GM19328 (cell line): ENCODE data around the gene PLEKHF1.
"Not testable (repeated sequence)": the region's sequence is repeated elsewhere in the genome, so short reads cannot be mapped to it uniquely, and the experiment has no call there.

Source experiments
- ATAC-seq: cut with Tn5 transposase; IDR thresholded peaks from one replicate; pipeline ENCODE4 v1.9.1; 2021; ENCODE audit warnings: mild to moderate bottlenecking, moderate library complexity; ENCODE audit not compliant: unreplicated experiment

PLEKHF1 gene

DNA sequence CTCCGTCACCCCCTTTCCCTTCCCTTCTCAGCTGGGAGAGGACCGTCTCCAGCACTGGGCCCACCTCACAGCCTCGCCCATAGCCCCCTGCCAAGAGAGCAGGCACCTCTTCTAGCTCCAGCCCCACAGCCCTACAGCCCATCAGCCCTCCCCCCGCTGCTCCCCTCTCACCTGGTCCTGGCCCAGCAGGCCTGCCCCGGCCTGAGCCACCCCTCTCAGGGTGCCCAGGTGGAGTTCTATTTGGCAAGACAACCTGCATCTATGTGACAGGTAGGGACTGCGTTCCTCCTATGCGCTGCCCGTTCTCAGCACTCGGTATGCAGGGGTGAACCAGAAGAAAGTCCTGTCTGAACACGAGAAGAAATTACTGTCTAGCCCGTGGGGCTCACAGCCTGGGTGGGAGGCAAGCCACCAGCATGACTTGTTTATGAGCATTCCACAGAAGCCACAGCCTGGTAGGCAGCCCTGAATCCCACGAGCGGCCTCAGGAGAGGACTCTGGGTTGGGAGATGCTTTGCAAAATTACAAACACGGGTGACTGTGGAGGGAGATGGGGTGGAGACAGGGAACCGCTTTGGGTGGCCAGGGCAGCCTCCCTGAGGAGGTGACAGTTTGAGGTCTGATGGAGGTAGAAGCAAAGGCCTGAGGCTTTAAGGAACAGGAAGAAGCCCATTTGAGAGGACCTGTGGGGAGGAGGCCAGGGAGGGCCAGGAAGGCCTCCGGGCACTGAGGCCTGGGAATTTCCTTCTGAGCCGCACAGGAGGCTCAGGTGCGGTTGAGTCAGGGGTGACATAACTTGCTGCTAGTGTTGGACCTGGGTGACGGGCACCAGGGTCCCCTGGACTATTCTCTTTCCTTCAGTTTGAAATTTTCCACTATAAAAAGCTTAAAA is 1.2 kb upstream of the PLEKHF1 start:
- ATAC-seq: no peak

DNA sequence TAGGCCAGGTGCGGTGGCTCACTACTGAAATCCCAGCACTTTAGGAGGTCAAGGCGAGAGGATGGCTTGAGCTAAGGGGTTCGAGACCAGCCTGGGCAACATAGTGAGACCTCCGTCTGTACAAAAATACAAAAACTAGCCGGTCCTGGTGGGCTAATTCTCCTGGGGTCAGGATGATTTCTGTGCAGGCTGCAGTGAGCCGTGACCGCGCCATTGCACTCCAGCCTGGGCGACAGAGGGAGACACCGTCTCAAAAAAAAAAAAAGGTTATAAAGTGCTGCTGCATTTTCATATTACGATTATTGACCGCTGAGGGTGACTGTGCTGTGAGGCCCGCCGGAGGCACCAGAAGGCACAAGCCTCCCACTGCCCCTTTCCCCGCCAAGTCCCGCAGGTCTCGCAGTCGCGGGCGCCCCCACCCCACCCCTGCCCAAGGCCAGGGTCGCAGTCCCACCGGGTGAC is 477 bp upstream of the PLEKHF1 start:
- no peak for ATAC-seq

DNA sequence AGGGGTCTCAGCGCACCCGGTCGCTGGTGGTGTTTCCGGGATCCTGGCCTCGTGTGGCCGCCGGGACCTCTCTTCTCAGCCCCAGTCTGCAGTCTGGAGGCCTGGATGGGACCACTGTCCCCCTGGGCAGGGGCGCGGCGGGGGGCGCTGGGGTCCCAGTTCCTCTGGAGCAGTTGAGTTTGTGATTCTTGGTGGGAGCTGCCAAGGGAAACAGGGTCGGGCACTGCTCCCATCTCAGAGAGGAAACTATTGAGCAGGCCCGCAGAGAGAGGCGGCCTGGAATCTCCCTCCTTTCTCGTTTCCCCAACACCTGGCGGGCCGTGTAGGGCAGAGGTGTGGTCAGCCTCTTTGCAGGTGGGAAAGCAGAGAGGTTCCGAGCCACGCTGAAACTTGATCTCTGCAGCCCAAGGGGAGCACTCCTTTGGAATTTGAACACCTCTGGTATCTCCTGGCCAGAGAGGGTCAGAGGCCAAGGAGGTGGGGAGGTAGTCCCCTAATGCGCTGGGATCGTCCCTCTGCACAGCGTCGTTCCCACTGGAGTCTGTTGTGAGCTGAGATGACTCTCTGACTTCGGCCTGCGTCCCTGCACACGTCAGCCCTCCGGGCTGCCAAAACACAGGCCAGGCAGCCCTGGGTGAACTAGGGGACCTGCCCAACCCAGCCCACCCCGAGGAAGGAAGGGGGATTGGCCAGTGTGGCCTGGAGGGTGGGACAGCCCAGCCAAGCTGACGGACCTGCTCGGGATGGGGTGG is 741 bp downstream of the PLEKHF1 start:
- no peak for ATAC-seq

DNA sequence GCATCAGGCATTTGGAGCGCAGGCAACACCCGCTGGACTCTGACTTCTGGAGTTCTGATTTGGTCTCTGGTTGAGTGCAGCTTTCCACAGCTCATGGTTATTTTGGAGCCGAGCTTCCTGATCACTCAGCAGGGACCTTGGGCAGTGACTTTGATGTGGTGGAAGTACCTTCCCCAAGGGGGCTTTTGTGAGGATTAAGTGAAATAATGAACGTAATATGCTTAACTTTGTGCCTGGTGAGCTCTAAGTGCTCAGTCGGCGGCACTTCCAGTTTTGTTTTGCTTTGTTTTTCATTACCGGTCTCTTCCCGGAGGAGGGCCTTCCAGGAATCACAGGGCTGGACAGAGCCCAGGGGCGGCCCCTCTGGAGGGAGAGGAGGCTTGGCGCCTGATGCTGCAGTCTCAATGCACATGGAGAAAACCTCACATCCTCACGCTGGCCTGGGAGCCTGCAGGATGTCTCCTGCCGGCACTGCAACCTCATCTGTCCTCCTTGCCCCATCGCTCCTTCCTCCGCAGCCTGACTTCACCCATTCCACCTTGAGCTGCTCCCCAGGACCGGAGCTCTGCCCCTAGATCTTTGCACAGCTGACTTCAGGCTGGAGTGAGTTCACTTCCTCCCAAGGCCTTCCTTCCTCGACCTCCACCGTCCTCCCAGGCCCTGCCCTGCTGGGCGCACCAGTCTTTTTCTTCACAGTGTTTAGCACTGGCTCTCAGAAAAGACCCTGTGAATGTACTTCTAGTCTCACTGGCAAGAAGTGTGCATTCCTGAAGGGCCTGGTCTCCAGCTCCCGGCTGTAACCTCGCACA is 1.5 kb downstream of the PLEKHF1 start:
- no peak for ATAC-seq

DNA sequence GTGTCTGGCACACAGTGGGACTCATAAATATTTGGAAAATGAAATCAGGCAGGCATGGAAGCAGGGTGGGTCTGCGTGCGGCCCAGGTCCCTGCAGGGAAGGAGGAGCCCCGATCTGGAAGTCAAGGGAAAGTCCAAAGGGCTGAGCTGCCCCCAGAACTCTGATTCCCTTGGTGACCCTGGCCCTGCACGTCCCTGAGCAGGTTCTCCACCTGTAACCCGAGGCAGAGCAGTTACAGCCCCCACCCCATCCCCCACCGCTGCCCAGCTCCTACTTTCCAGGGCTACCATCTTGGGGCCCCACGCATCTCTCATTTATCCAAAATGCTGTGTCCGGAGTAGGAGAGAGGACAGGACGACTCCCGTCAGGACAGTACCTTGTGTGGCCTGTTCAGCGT is 2.1 kb downstream of the PLEKHF1 start:
- ATAC-seq: no peak

DNA sequence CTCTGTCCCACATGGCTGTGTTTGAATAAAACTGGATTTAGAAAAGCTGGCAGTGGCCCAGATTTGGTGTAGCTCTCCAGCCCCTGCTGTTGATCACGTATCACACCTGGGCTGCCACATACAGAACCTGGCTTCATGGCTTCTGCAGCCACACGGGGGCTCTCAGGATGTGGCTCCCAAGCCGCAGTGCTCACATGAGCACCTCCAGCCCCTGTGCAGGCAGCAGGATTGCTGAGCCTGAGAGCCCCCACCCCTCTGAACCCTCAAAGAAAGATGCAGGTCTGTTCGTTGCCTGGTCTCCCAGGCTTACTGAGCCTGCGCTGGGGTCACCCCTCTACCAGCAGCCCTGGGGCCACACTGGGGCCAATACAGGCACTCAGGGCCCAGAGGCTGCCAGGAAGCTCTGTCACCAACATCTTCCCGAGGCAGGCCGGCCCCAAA is 2.7 kb downstream of the PLEKHF1 start:
- no peak for ATAC-seq

DNA sequence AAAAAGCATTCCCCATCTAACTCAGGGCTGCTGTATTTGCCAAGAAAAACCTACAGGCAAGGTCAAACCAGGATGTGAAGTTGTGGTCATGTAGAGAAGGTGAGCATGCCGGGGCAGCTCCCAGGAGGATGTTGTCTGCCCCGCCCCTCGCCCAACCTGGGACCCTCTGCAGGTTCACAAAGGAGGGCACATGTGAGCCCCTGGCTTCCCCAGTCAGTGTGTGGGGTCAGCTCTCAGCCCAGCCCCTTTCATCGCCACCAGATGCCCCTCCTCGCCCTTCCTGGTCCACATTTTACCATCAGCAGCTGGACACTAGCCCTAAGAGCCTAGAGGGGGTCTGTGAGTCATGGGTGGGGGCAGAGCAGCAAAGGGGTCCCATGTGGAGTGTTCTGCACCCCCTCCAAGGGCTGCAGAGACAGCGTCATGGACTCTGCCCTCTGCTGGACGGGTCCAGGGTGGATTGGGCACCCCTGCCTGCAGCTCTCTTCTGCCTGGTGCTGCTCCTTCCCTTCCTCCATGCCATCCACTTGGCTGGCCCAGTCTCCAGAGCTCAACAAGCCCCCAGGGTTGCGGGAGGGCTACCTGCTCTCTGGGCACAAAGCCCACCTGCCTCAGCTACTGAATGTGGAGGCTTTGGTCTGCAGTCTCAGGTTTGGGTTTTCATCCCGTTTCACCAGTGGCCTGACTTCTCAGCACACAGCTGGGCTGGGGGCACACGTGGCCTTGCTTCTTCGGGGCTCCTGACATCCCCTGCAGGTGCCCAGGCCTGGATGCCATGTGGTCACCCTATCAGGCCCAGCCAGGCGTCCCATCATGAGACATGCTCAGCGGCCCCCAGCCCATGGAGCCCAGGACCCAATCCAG is 3.7 kb downstream of the PLEKHF1 start:
- no peak for ATAC-seq

DNA sequence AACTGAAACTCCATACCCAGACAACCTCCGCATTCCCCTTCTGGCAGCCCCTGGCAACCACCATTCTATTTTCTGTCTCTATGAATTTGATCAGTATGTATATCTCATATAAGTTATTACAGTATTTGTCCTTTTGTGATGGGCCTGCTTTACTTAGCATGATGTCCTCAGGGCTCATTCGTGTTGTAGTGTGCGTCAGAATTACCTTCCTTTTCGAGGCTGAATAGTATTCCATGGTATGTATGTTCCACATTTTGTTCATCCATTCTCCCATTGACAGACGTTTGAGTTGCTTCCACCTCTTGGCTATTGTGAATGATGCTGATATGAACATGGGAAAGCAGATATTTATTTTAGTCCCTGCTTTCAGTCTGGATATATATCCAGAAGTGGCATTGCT is 5.0 kb downstream of the PLEKHF1 start:
- ATAC-seq: no peak

DNA sequence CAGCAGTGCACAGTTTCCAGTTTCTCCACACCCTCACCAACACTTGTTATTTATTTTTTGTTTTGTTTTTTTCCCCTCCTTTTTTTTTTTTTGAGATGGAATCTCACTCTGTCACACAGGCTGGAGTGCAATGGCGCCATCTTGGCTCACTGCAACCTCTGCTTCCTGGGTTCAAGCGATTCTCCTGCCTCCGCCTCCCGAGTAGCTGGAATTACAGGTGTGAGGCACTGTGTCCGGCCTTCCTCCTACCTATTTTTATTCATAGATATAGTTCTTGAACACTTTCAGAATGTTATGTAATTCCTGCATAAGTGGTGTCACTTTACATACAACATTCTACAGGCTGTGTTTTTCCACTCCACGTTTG is 5.7 kb downstream of the PLEKHF1 start:
- ATAC-seq: not testable (repeated sequence)

DNA sequence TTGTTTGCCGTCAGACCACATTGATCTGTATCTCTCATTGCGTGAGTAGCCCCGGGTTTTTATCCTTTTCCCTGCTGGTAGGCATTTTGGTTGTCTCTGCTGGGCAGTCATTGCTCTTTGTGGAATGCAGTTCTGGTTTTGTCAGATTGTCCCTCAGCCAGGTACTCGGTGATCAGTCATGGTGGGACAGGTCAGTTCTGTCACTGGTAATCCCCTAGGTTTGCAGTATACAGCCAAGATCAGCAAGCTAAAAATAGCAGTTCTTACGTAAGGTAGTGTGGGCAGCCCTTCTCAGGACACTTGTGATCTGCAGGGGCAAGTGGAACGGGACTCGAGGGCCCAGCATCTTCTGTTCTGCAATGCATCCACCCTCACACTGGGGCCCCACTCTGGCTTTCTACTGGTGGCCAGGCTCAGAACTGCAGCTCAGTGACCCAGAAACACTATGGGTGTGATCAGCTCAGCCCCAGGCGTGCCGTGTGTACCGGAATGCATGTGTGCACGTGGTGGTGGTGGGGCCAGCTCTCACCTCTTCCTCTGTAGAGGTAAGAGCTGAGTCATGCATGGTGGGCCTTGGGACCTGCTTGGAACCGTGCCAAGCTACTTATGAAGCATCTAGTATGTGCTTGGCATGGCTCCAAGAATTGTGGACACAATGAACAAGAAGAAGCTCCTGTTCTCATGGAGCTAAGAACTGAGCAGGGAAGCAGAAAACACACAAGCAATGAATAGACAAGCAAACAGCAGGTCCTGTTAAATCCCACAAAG is 6.3 kb downstream of the PLEKHF1 start:
- peak; percentile 68 for ATAC-seq

DNA sequence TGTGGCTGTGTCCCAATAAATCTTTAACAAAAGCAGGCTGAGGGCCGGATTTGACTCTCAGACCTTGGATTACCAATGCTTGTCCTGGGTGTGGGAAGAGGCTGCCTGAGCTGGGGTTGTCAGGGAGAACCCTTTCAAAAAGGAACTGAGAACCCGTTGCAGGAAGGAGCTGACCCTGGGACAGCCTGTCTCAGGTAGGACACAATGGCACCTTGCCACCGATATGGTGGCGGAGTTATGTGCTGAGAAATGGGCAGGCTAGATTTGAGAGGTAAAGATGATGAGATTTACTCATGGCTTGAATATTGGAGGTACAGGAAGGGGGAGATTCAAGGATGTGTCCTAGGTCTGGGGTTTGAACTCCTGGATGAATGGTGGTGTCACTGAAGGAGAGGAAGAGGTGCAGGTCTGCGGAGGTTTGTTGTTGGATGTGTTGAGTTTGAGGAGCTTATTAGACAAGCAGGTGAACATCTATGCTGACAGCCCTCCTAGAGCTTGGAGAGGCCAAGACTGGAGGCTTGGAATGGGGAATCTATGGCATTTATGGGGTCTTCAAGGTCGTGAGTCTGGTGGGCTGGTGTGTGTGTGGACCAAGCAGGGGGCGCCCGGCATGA is 7.2 kb downstream of the PLEKHF1 start:
- ATAC-seq: no peak

DNA sequence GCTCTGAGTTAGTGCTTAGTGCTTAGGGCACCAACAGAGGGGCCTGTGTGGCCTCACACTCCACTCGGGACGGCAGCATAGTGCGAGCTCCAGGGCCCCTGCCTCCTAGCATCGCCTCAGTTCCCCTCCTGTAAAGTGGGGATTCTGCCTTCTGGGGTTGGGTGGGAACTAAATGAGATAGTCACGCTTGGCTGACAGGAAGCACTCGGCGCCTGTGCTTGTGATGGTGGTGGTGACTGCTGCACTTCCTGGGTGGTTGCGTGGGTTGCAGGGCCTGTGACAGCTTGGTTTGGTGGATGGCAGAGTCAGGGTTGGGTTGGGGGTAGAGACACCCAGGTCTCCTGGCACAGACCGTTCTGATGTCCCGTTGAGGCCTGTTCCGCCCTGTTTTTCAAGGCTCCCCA is 7.7 kb downstream of the PLEKHF1 start:
- peak; percentile 45 for ATAC-seq

DNA sequence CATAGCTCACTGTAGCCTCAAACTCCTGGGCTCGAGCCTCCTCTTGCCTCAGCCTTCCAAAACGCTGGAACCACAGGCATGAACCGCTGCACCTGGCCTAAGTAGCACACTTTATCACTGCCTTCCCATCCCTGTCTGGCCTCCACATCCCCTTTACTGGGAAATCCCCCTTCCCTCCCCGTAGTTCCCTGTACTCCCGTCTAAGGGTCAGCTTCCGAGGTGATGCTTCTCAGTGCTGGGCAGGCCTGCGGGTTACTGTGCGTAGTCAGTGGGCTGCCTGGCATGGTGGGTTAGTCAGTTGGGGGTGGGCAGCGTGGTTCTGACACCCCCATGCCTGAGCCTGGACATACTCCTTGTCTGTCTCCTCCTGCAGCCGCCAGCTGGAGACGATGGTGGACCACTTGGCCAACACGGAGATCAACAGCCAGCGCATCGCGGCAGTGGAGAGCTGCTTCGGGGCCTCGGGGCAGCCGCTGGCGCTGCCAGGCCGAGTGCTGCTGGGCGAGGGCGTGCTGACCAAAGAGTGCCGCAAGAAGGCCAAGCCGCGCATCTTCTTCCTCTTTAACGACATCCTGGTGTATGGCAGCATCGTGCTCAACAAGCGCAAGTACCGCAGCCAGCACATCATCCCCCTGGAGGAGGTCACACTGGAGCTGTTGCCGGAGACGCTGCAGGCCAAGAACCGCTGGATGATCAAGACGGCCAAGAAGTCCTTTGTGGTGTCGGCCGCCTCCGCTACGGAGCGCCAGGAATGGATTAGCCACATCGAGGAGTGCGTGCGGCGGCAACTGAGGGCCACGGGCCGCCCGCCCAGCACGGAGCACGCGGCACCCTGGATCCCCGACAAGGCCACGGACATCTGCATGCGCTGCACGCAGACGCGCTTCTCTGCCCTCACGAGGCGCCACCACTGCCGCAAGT is 8.4 kb downstream of the PLEKHF1 start:
- no peak for ATAC-seq

DNA sequence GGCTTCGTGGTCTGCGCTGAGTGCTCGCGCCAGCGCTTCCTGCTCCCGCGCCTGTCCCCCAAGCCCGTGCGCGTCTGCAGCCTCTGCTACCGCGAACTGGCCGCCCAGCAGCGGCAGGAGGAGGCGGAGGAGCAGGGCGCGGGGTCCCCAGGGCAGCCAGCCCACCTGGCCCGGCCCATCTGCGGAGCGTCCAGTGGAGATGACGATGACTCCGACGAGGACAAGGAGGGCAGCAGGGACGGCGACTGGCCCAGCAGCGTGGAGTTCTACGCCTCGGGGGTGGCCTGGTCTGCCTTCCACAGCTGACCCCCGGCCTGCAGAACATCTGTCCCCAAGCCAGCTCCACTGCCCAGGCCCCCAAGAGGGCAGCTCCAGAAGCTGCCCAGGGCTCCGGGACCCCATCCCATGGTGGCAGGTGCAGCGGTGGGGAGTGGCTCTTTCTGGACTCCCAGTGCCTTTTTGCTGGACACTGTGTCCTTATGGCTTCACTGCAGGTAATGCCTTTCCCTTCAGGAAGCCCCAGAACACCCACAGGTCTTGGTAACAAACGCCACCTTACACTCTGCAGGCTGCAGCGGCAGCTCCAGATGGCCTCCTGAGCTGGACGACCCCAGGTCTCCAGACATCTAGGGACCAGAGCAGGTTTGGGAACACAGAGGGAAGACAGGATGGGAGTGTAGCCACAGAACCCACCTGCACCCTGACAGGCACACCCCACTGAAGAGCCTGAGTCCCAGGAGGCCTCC is 9.3 kb downstream of the PLEKHF1 start:
- ATAC-seq: no peak

DNA sequence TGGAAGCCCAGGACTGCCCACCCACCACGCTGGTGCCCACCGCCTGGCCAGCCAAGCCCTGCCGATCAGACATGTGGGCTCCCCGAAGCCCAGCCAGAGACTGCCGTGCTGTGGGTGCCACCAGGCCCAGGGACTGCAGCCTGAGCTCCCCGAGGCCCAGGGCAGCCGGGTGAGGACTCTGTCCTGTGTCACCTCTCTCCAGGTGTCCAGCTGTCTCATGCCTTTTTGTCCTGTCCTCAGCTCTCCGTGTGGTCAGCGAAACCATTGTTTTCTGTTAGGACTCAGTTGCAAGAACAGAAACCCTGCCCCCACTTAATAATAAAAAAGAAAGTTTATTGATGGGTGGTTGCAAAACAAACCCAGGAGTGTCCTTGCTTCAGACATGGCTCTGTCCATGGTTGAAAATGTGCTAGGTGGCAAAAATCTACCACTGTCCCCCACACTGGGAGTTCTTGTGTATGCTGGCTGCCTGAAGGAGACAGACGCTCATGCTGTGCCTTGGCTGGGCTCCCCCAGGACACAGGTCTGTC is 9.9 kb downstream of the PLEKHF1 start:
- no peak for ATAC-seq

DNA sequence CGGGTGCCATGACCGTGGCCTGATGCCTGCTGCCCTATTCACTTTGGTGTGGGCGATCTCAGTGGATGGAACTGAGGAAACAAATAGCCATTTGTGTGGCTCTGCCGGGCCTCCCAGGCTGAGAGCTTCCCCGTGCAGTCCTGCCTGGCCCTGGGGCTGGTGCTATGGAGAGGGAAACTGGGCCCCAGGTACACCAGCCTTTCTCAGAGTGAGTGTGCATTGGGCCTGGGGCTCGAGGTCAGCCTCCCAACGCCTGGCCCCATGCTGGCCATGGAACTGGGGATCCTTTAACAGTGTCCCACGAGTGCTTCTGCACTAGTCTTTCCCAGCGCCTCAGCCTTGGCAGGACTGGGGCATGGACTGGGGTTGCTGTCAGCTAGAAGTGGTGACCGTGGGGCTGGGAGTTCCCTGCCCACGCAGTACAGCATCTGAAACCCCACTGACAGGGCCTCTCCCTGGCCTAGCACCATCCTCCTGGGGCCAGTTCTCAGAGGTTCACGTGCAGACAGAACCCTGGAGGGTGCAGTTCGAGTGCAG is 10.5 kb downstream of the PLEKHF1 start:
- no peak for ATAC-seq

DNA sequence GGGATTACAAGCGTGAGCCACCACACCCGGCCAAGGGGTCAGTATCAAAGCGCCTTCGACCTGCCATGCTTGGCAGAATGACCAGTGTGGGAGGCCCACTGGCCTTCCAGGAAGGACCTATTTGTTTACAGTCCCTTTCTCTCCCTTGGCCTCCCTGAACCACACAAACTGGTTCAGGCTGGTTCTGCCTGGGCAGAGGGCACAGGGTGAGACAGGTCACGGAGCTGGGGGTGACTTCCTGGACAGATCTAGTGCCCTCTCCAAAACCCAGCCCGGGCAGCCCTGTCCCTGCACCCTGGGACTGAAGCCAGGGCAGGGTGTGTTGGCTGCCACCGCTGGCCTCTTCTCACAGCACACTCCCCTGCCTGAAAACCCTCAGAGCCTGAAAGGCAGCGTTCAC is 11.3 kb downstream of the PLEKHF1 start:
- no peak for ATAC-seq
